K562 (cell line): ENCODE data around the gene RAB6B. TPM values are rescaled to one million over a fixed set of nuclear protein-coding genes. Genes with fewer than 3 reads are reported as not detected.

Experiments used
- CREM ChIP-seq: IDR thresholded peaks from 2 replicates; pipeline ENCODE4 v1.6.1; 2014; ENCODE audit warnings: antibody characterized with exemption, low read depth
- FOXM1 ChIP-seq, 2 experiments: fragments of 450-650 bp in 1 of 2; sonication (generic) in 1 of 2; formaldehyde crosslinking in 1 of 2; IDR thresholded peaks; 2 replicates each; pipeline versions ENCODE4 v1.6.1 to v1.9.0; 2017 to 2022; ENCODE audit warnings: low read depth in 2 of 2, mild to moderate bottlenecking in 2 of 2, missing genetic modification reagents in 1 of 2, moderate library complexity in 1 of 2
- FOXP4 ChIP-seq: sonication (generic); formaldehyde crosslinking; IDR thresholded peaks from 2 replicates; pipeline ENCODE4 v1.8.0; 2022; ENCODE audit warnings: mild to moderate bottlenecking, missing genetic modification reagents, borderline replicate concordance
- HNRNPUL1 ChIP-seq: fragments of 200-400 bp; formaldehyde crosslinking; IDR thresholded peaks from 2 replicates; pipeline ENCODE4 v1.6.1; 2017; ENCODE audit warnings: low read length
- LCOR ChIP-seq: sonication (generic); formaldehyde crosslinking; IDR thresholded peaks from 2 replicates; pipeline ENCODE4 v1.8.0; 2022; ENCODE audit warnings: mild to moderate bottlenecking, missing genetic modification reagents
- NKRF ChIP-seq: fragments of 450-650 bp; IDR thresholded peaks from 2 replicates; pipeline ENCODE4 v1.6.1; 2016; ENCODE audit warnings: borderline replicate concordance
- POLR2B ChIP-seq: fragments of 450-650 bp; IDR thresholded peaks from 2 replicates; pipeline ENCODE4 v1.6.1; 2018; ENCODE audit warnings: low read depth; ENCODE audit not compliant: partially characterized antibody
- PRDM10 ChIP-seq: fragments of 450-650 bp; IDR thresholded peaks from 2 replicates; pipeline ENCODE4 v1.6.1; 2018; ENCODE audit not compliant: partially characterized antibody
- TAF1 ChIP-seq: IDR thresholded peaks from 2 replicates; pipeline ENCODE4 v1.6.1; 2011; ENCODE audit warnings: mild to moderate bottlenecking, low read length, moderate library complexity; ENCODE audit not compliant: insufficient read depth, control insufficient read depth, severe bottlenecking; ENCODE audit errors: extremely low read depth
- ZBTB34 ChIP-seq: fragments of 250-450 bp; sonication (Bioruptor Pico); IDR thresholded peaks from 2 replicates; pipeline ENCODE4 v1.8.0; 2021; ENCODE audit warnings: mild to moderate bottlenecking, moderate library complexity
- ZBTB43 ChIP-seq: sonication (generic); formaldehyde crosslinking; IDR thresholded peaks from 2 replicates; pipeline ENCODE4 v1.8.0; 2023; ENCODE audit warnings: mild to moderate bottlenecking, missing genetic modification reagents
- ZNF263 ChIP-seq: sonication (generic); formaldehyde crosslinking; IDR thresholded peaks from 2 replicates; pipeline ENCODE4 v1.8.0; 2022; ENCODE audit warnings: mild to moderate bottlenecking, missing genetic modification reagents, borderline replicate concordance
- ZNF785 ChIP-seq: fragments of 250-450 bp; sonication (Bioruptor Pico); IDR thresholded peaks from 2 replicates; pipeline ENCODE4 v1.4.0; 2020; ENCODE audit warnings: mild to moderate bottlenecking
- polyA plus RNA-seq, 8 experiments: library from polyadenylated mRNA; depleted of rRNA in 4 of 8; stranded (reverse) in 5 of 8; unstranded in 3 of 8; fragments of >200 nt; fragmentation: Nextera tagmentation in 2 of 8; fragmentation: Illumina TruSeq in 1 of 8; extraction: Ambion mirVana in 2 of 8; extraction: Trizol in 1 of 8; gene quantifications; 2 replicates each; pipeline versions ENCODE4 v1.2.1 to v1.2.3, GENCODE V29; 2011 to 2014; ENCODE audit warnings: inconsistent platforms in 1 of 8, missing spikeins in 1 of 8
- total RNA-seq, 7 experiments: library from RNA; depleted of rRNA in 6 of 7; stranded (reverse); fragments of >200 nt in 6 of 7; fragmentation: Illumina TruSeq in 2 of 7; extraction: Trizol in 2 of 7; gene quantifications; 2 replicates each; pipeline versions ENCODE4 v1.2.1 to v1.2.3, GENCODE V29; 2011 to 2021; ENCODE audit warnings: low replicate concordance in 1 of 7

RAB6B gene
- total and polyA plus RNA-seq, 9 of the 15 experiments (the other 6 are each of a cell fraction or from before 2014, with no cell fraction given) = 0.60 to 18.1 (median 1.5) TPM

GRCh38 chr3:133851266-133851906 is 44.3 kb downstream of the RAB6B start (continued):
- TF ChIP-seq ZBTB43 (peak; percentile 98), TAF1 (no peak), ZNF785 (CRISPR knock-in tag) (no peak), FOXP4 (CRISPR knock-in tag) (no peak), PRDM10 (peak; percentile 35), NKRF (peak; percentile 40; the same call in 1 of the 2 replicates), ZBTB34 (no peak), CREM (peak; percentile 53; the same call in 1 of the 2 replicates), ZNF263 (CRISPR knock-in tag) (no peak), LCOR (CRISPR knock-in tag) (peak; percentile 83; the same call in 1 of the 2 replicates), HNRNPUL1 (no peak), POLR2B (no peak), FOXM1 (IDR thresholded peaks at IDR 0.05; ENCODE audit: low read depth) (peak; percentile 73), FOXM1 (CRISPR knock-in tag; IDR thresholded peaks at IDR 0.05; ENCODE audit: low read depth) (no peak)
